Hepatocyte (in vitro differentiated cells): ENCODE data around the gene SCGB3A1. TPM values are rescaled to one million over a fixed set of nuclear protein-coding genes. Genes with fewer than 3 reads are reported as not detected.

ENCODE experiments used
- DNase-seq: peaks from one replicate; pipeline ENCODE4 v3.0.0-alpha.2; 2016; ENCODE audit warnings: low spot score
- H2AFZ ChIP-seq: fragments of 200-600 bp; sonication (generic); 2 replicates; pipeline ENCODE4 v1.6.0; 2016; ENCODE audit warnings: antibody characterized with exemption, mild to moderate bottlenecking
- H3K27ac ChIP-seq: fragments of 200-600 bp; sonication (generic); 2 replicates; pipeline ENCODE4 v1.5.1; 2016; ENCODE audit warnings: mild to moderate bottlenecking
- H3K27me3 ChIP-seq: fragments of 200-600 bp; sonication (generic); 2 replicates; pipeline ENCODE4 v1.6.1; 2016
- H3K36me3 ChIP-seq: fragments of 200-600 bp; sonication (generic); replicated peaks from 2 replicates; pipeline ENCODE4 v1.5.1; 2016; ENCODE audit warnings: low read depth; ENCODE audit not compliant: insufficient read depth
- H3K4me1 ChIP-seq: fragments of 200-600 bp; sonication (generic); 2 replicates; pipeline ENCODE4 v1.5.1; 2016; ENCODE audit warnings: mild to moderate bottlenecking, moderate library complexity; ENCODE audit not compliant: insufficient read depth
- H3K4me2 ChIP-seq: fragments of 200-600 bp; sonication (generic); 2 replicates; pipeline ENCODE4 v1.6.0; 2016
- H3K4me3 ChIP-seq: fragments of 200-600 bp; sonication (generic); 2 replicates; pipeline ENCODE4 v1.5.1; 2016; ENCODE audit warnings: mild to moderate bottlenecking
- H3K79me2 ChIP-seq: fragments of 200-600 bp; sonication (generic); 2 replicates; pipeline ENCODE4 v1.6.0; 2017; ENCODE audit warnings: mild to moderate bottlenecking
- H3K9me2 ChIP-seq: fragments of 200-600 bp; sonication (generic); replicated peaks from 2 replicates; pipeline ENCODE4 v1.6.0; 2017; ENCODE audit warnings: mild to moderate bottlenecking; ENCODE audit not compliant: insufficient read depth
- H3K9me3 ChIP-seq: fragments of 200-600 bp; sonication (generic); 2 replicates; pipeline ENCODE4 v1.5.1; 2016; ENCODE audit warnings: low read depth, mild to moderate bottlenecking
- H4K20me1 ChIP-seq: fragments of 200-600 bp; sonication (generic); 2 replicates; pipeline ENCODE4 v1.6.0; 2016; ENCODE audit warnings: mild to moderate bottlenecking; ENCODE audit not compliant: insufficient read depth, poor library complexity, severe bottlenecking
- CTCF ChIP-seq: fragments of 200-600 bp; sonication (generic); IDR thresholded peaks from 2 replicates; pipeline ENCODE4 v1.5.1; 2016; ENCODE audit warnings: antibody characterized with exemption, mild to moderate bottlenecking; ENCODE audit not compliant: poor library complexity
- EZH2 ChIP-seq: fragments of 200-600 bp; sonication (generic); IDR thresholded peaks from 2 replicates; pipeline ENCODE4 v1.6.1; 2016; ENCODE audit warnings: antibody characterized with exemption, mild to moderate bottlenecking, borderline replicate concordance
- EZH2phosphoT487 ChIP-seq: fragments of 200-600 bp; sonication (generic); IDR thresholded peaks from one replicate; pipeline ENCODE4 v1.6.1; 2018; ENCODE audit warnings: antibody characterized with exemption, mild to moderate bottlenecking, low read depth, moderate library complexity; ENCODE audit not compliant: unreplicated experiment, severe bottlenecking
- WGBS: methylation state at CpG from one replicate; pipeline ENCODE4 v1.1.6; 2016; ENCODE audit warnings: low lambda C conversion rate; ENCODE audit errors: missing lambda C conversion rate; 5-methylcytosine and 5-hydroxymethylcytosine counted together
- polyA plus RNA-seq: library from polyadenylated mRNA; unstranded; fragments of >200 nt; fragmentation: Nextera tagmentation; extraction: Ambion mirVana; gene quantifications from 2 replicates; pipeline ENCODE4 v1.2.1, GENCODE V29; 2016
- total RNA-seq: library from RNA; depleted of rRNA; stranded (reverse); fragments of >200 nt; gene quantifications from 2 replicates; pipeline ENCODE4 v1.2.3, GENCODE V29; 2014

Gene SCGB3A1
- total and polyA plus RNA-seq, 2 experiments from 2014 or later: not detected

- Histone ChIP-seq H4K20me1 (no peaks in the 10 kb centered on the region), H3K9me2 (no peaks in the 10 kb centered on the region), H3K79me2 (no peaks in the 10 kb centered on the region), H3K36me3 (no peaks in the 10 kb centered on the region), H3K27ac (no peak overlapping the region), H2AFZ (no peak overlapping the region), H3K4me1 (no peaks in the 10 kb centered on the region), H3K9me3 (no peaks in the 10 kb centered on the region), H3K27me3 (no peaks in the 10 kb centered on the region), H3K4me2 (no peak overlapping the region), H3K4me3 (no peak overlapping the region)
- DNase-seq: no peak
- no peak for TF ChIP-seq EZH2
- no peak for TF ChIP-seq EZH2phosphoT487
- TF ChIP-seq CTCF: no peak
- 85% methylated on average over 22 of the region's 23 CpGs for WGBS
Measured at GRCh38 chr5:180609817-180610550, 18.7 kb upstream of the SCGB3A1 start.

GRCh38 chr5:180609386-180609785, 18.1 kb upstream of the SCGB3A1 start:
- Histone ChIP-seq H3K4me1 (no peaks in the 10 kb centered on the region), H3K4me3 (no peak overlapping the region), H3K4me2 (no peak overlapping the region), H3K36me3 (no peaks in the 10 kb centered on the region), H3K27ac (no peak overlapping the region), H3K9me3 (no peaks in the 10 kb centered on the region), H4K20me1 (no peaks in the 10 kb centered on the region), H3K27me3 (no peaks in the 10 kb centered on the region), H2AFZ (no peak overlapping the region), H3K79me2 (no peaks in the 10 kb centered on the region), H3K9me2 (no peaks in the 10 kb centered on the region)
- no peak for DNase-seq
- TF ChIP-seq EZH2phosphoT487 (no peak), CTCF (no peak), EZH2 (no peak)
- WGBS: 94% methylated on average over 12 of the region's 15 CpGs

- no peaks in the 10 kb centered on the region for H3K79me2 ChIP-seq
- no peak overlapping the region for H2AFZ ChIP-seq
- H4K20me1 ChIP-seq: no peaks in the 10 kb centered on the region
- no peak overlapping the region for H3K4me3 ChIP-seq
- no peaks in the 10 kb centered on the region for H3K27me3 ChIP-seq
- H3K4me2 ChIP-seq: no peak overlapping the region
- H3K36me3 ChIP-seq: no peaks in the 10 kb centered on the region
- TF ChIP-seq EZH2 (no peak), CTCF (no peak), EZH2phosphoT487 (no peak)
- H3K9me3 ChIP-seq: no peaks in the 10 kb centered on the region
- WGBS: 92% methylated on average over 20 of the region's 26 CpGs
- DNase-seq: no peak
- H3K27ac ChIP-seq: no peak overlapping the region
- H3K4me1 ChIP-seq: no peaks in the 10 kb centered on the region
- H3K9me2 ChIP-seq: no peaks in the 10 kb centered on the region
Measured at GRCh38 chr5:180608572-180609310, 17.4 kb upstream of the SCGB3A1 start.
